CD14-positive monocyte (primary cell): ENCODE measurements around the gene HOXB1. TPM values are rescaled to one million over a fixed set of nuclear protein-coding genes. Genes with fewer than 3 reads are reported as not detected.
A peak's percentile ranks its signal among the peaks of the same experiment; 100 is the strongest.

Source experiments
- DNase-seq, 3 donors: peaks; one replicate each; pipeline ENCODE4 v3.0.0-alpha.2; 2011 to 2022
- H2AFZ ChIP-seq: 2 replicates; pipeline ENCODE4 v1.6.0; 2012; ENCODE audit warnings: mild to moderate bottlenecking, low read depth, low read length, inconsistent platforms; ENCODE audit not compliant: insufficient read depth, poor library complexity, severe bottlenecking
- H3K27ac ChIP-seq, 2 donors: 1 replicate in 1 of 2; 2 replicates in 1 of 2; pipeline ENCODE4 v1.5.1; 2012 to 2013; ENCODE audit warnings: low read length in 2 of 2, control low read depth in 1 of 2, inconsistent platforms in 1 of 2, low read depth in 1 of 2, mild to moderate bottlenecking in 1 of 2
- H3K27me3 ChIP-seq, 2 donors: one replicate each; pipeline versions ENCODE4 v1.6.0 to v1.6.1; 2011 to 2013; ENCODE audit warnings: low read length in 2 of 2; ENCODE audit not compliant: control insufficient read depth in 2 of 2, insufficient read depth in 2 of 2
- H3K36me3 ChIP-seq, 2 donors: replicated peaks in 1 of 2; 1 replicate in 1 of 2; 2 replicates in 1 of 2; pipeline versions ENCODE4 v1.5.1 to v1.6.1; 2012 to 2013; ENCODE audit warnings: low read length in 2 of 2, control low read depth in 1 of 2, inconsistent platforms in 1 of 2, mild to moderate bottlenecking in 1 of 2; ENCODE audit not compliant: insufficient read depth in 2 of 2, control insufficient read depth in 1 of 2
- H3K4me1 ChIP-seq, 2 donors: 1 replicate in 1 of 2; 2 replicates in 1 of 2; pipeline versions ENCODE4 v1.5.1 to v1.6.1; 2012 to 2013; ENCODE audit warnings: low read length in 2 of 2, control low read depth in 1 of 2, inconsistent platforms in 1 of 2, mild to moderate bottlenecking in 1 of 2, moderate library complexity in 1 of 2; ENCODE audit not compliant: insufficient read depth in 2 of 2, control insufficient read depth in 1 of 2
- H3K4me2 ChIP-seq: replicated peaks from 2 replicates; pipeline ENCODE3; 2012; ENCODE audit warnings: low read length, moderate library complexity, mild to moderate bottlenecking; ENCODE audit not compliant: poor library complexity, severe bottlenecking; ENCODE audit errors: extremely low read depth
- H3K4me3 ChIP-seq, 3 experiments: fragments of 200-600 bp in 1 of 3; sonication (generic) in 1 of 3; replicated peaks in 1 of 3; 1 replicate in 2 of 3; 2 replicates in 1 of 3; pipeline ENCODE4 v1.5.1; 2011 to 2013; ENCODE audit warnings: low read length in 3 of 3, mild to moderate bottlenecking in 3 of 3, control low read depth in 2 of 3, low read depth in 2 of 3, inconsistent platforms in 1 of 3, moderate library complexity in 1 of 3
- H3K79me2 ChIP-seq: 2 replicates; pipeline ENCODE4 v1.6.0; 2012; ENCODE audit warnings: mild to moderate bottlenecking, control low read depth, inconsistent platforms, low read length, moderate library complexity; ENCODE audit not compliant: insufficient read depth
- H3K9ac ChIP-seq: 2 replicates; pipeline ENCODE4 v1.6.0; 2017; ENCODE audit warnings: low read length, mild to moderate bottlenecking; ENCODE audit not compliant: insufficient read depth, poor library complexity, severe bottlenecking
- H3K9me3 ChIP-seq, 2 donors: replicated peaks in 1 of 2; 1 replicate in 1 of 2; 2 replicates in 1 of 2; pipeline versions ENCODE4 v1.5.1 to v1.6.1; 2012 to 2013; ENCODE audit warnings: low read length in 2 of 2, control low read depth in 1 of 2; ENCODE audit not compliant: control insufficient read depth in 1 of 2, insufficient read depth in 1 of 2
- H4K20me1 ChIP-seq: 2 replicates; pipeline ENCODE4 v1.6.0; 2012; ENCODE audit warnings: mild to moderate bottlenecking, low read length, control low read depth, moderate library complexity; ENCODE audit not compliant: insufficient read depth
- H3K27ac Mint-ChIP-seq, 7 donors: one replicate each; pipeline ENCODE4 v1.8.0; 2020; ENCODE audit warnings: mild to moderate bottlenecking in 7 of 7, mixed read lengths in 7 of 7, moderate library complexity in 6 of 7, inconsistent platforms in 2 of 7
- H3K27me3 Mint-ChIP-seq, 3 donors: one replicate each; pipeline ENCODE4 v1.8.0; 2021 to 2022; ENCODE audit warnings: low read depth in 3 of 3, mild to moderate bottlenecking in 3 of 3, mixed read lengths in 3 of 3, moderate library complexity in 3 of 3, inconsistent platforms in 1 of 3
- H3K36me3 Mint-ChIP-seq, 2 donors: one replicate each; pipeline ENCODE4 v1.8.0; 2020; ENCODE audit warnings: mixed read lengths in 2 of 2, inconsistent platforms in 1 of 2, mild to moderate bottlenecking in 1 of 2
- H3K4me1 Mint-ChIP-seq: one replicate; pipeline ENCODE4 v1.8.0; 2020; ENCODE audit warnings: mild to moderate bottlenecking, mixed read lengths
- H3K4me3 Mint-ChIP-seq, 2 donors: one replicate each; pipeline ENCODE4 v1.8.0; 2020; ENCODE audit warnings: mild to moderate bottlenecking in 2 of 2, mixed read lengths in 2 of 2, moderate library complexity in 1 of 2
- H3K9me3 Mint-ChIP-seq, 7 donors: one replicate each; pipeline ENCODE4 v1.8.0; 2020 to 2022; ENCODE audit warnings: mixed read lengths in 7 of 7, mild to moderate bottlenecking in 6 of 7, moderate library complexity in 6 of 7, inconsistent platforms in 2 of 7
- WGBS: methylation state at CpG from one replicate; pipeline ENCODE4 v1.1.5; 2013; ENCODE audit warnings: missing lambda C conversion rate; ENCODE audit not compliant: insufficient coverage; 5-methylcytosine and 5-hydroxymethylcytosine counted together
- intact Hi-C, 2 donors: fragments of 100-400 bp; cut with micrococcal nuclease; formaldehyde crosslinking; loops; one replicate each; pipeline versions ENCODE4 v1.15.0 to v1.15.1; 2023
- polyA plus RNA-seq, 3 donors: library from polyadenylated mRNA; depleted of rRNA in 1 of 3; unstranded in 2 of 3; stranded (reverse) in 1 of 3; fragments of 300-500 nt in 2 of 3; fragments of >200 nt in 1 of 3; fragmentation: Illumina TruSeq in 2 of 3; gene quantifications; 1 replicate in 2 of 3; 2 replicates in 1 of 3; pipeline ENCODE4 v1.2.3, GENCODE V29; 2012 to 2021
- TF ChIP-seq, protein P1 (sequence below): fragments of 200-600 bp; IDR thresholded peaks from one replicate; pipeline ENCODE4 v1.8.0; 2022; ENCODE audit warnings: antibody characterized with exemption, mild to moderate bottlenecking

HOXB1 gene
- polyA plus RNA-seq, 3 donors, result not detected

DNA sequence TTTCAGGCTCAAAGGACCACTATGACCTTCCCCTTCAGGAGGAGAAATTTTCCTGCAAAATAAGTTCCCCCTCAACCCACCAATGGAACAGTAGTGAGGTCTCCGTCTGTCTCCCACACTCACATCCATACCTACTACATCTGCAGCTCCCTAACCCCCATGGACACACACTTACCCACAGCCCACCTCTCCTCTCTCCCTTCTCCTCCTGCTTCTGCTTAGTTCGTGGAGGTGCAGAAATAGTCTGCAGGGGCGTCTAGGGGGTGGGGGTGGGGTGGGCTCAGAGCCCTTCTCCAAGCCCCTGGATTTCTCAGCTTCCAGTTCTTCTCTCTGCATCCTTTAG, 38.4 kb upstream of the HOXB1 start:
- H3K27me3 ChIP-seq, result peaks cover 60 to 95% of the 10 kb centered on the region in 2 donors

DNA sequence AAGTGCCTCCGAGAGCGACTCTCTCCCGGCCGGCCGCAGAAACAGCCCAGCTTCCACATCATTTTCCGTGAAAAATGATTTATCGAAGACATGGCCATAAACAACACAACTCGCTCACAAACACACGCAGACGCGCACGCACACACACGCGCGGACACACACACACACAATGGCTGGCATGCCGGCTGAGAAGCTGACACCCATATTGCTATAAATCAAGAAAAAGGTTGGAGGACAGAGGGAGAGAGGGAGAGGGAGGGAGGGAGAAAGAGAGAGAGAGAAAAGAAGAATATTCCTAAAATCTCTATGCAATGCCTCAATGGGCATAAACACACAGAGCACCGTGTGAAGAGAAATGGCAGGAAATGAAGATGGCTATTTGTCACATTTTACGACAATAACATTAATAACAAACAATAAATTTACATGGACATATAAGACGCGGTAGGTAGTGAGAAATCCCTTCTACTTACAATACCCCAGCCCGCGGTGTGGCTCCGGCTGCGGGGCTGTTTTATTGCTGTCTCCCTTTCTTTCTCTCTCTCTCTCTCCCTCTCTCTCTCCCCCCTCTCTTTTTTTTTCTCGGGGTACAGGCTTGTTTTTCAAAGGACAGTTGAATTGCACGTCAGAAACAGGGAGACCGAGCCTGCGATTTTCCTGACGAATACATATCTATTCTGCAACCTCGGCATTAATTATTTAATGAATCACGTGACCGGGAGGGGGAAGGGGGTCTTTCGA, 37.9 kb upstream of the HOXB1 start:
- Mint-ChIP-seq H3K9me3 (peaks cover 0 to 9% (median 2%) of the 10 kb centered on the region in 7 donors), H3K27me3 (peaks cover 3 to 37% (median 16%) of the 10 kb centered on the region in 3 donors), H3K4me1 (peaks cover 8% of the 10 kb centered on the region), H3K36me3 (peaks cover 2 to 10% of the 10 kb centered on the region in 2 donors), H3K4me3 (peak overlapping the region in 1 of 2 donors; percentile 88), H3K27ac (no peak overlapping the region)
- Histone ChIP-seq H3K27ac (no peak overlapping the region), H2AFZ (no peak overlapping the region), H3K4me2 (no peak overlapping the region), H3K4me3 (no peak overlapping the region), H3K36me3 (no peaks in the 10 kb centered on the region), H3K79me2 (no peaks in the 10 kb centered on the region), H3K9ac (no peak overlapping the region), H4K20me1 (no peaks in the 10 kb centered on the region), H3K9me3 (no peaks in the 10 kb centered on the region), H3K27me3 (peaks cover 57 to 95% of the 10 kb centered on the region in 2 donors), H3K4me1 (peaks cover 0 to 4% of the 10 kb centered on the region in 2 donors)
- intact Hi-C loops, result no loop called here
- TF ChIP-seq, protein P1, sequence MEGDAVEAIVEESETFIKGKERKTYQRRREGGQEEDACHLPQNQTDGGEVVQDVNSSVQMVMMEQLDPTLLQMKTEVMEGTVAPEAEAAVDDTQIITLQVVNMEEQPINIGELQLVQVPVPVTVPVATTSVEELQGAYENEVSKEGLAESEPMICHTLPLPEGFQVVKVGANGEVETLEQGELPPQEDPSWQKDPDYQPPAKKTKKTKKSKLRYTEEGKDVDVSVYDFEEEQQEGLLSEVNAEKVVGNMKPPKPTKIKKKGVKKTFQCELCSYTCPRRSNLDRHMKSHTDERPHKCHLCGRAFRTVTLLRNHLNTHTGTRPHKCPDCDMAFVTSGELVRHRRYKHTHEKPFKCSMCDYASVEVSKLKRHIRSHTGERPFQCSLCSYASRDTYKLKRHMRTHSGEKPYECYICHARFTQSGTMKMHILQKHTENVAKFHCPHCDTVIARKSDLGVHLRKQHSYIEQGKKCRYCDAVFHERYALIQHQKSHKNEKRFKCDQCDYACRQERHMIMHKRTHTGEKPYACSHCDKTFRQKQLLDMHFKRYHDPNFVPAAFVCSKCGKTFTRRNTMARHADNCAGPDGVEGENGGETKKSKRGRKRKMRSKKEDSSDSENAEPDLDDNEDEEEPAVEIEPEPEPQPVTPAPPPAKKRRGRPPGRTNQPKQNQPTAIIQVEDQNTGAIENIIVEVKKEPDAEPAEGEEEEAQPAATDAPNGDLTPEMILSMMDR, result no peak
- WGBS, result 0% methylated on average over 6 of the region's 33 CpGs
- DNase-seq, result no peak

More for the DNA sequence above, 38.4 kb upstream of the HOXB1 start:
- H3K4me1 Mint-ChIP-seq, result peaks cover 8% of the 10 kb centered on the region
- Histone ChIP-seq H3K27ac (no peak overlapping the region), H3K4me1 (peaks cover 0 to 4% of the 10 kb centered on the region in 2 donors), H3K9ac (no peak overlapping the region), H4K20me1 (no peaks in the 10 kb centered on the region), H3K4me2 (no peak overlapping the region), H3K79me2 (no peaks in the 10 kb centered on the region), H3K36me3 (no peaks in the 10 kb centered on the region), H3K4me3 (no peak overlapping the region), H3K9me3 (no peaks in the 10 kb centered on the region), H2AFZ (no peak overlapping the region)
- no peak overlapping the region for H3K27ac Mint-ChIP-seq
- DNase-seq, result no peak
- H3K27me3 Mint-ChIP-seq, result peaks cover 0 to 39% (median 17%) of the 10 kb centered on the region in 3 donors
- peaks cover 2 to 8% of the 10 kb centered on the region in 2 donors for H3K36me3 Mint-ChIP-seq
- H3K9me3 Mint-ChIP-seq, result peaks cover 0 to 6% (median 2%) of the 10 kb centered on the region in 7 donors
- peak overlapping the region in 1 of 2 donors; percentile 75 for H3K4me3 Mint-ChIP-seq
- WGBS, result no CpG with 5 or more reads among the region's 3 CpGs
- TF ChIP-seq, protein P1, result no peak
- intact Hi-C loops, result no loop called here
